GM18505 (cell line): ENCODE measurements around the gene CCNY.

Source experiments
- ATAC-seq: cut with Tn5 transposase; IDR thresholded peaks from one replicate; pipeline ENCODE4 v1.9.1; 2021; ENCODE audit not compliant: unreplicated experiment
- POLR2A ChIP-seq: IDR thresholded peaks from 4 replicates; pipeline ENCODE4 v1.6.1; 2011; ENCODE audit warnings: borderline replicate concordance; ENCODE audit not compliant: insufficient read depth, insufficient read length; ENCODE audit errors: extremely low read depth

Gene CCNY

DNA sequence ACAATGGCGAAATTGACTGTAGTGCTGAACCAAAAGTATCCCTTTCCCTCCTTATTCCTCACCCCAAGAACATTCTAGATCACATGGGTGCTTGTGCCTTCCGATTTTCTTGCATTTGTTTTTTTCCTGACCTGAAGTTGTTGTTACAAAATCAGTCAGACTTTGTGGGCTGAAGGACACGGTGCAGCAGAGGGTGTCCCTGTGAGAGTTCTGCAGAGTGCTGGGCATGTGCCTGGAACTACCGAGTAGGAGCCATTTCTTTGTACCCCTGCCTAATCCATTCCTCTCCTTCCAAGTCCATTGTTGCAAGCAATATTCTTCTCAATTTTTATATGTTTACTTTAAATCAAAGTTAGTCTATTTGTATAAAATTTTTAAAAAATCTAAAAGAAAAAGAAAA is 233.5 kb downstream of the CCNY start:
- no peak for TF ChIP-seq POLR2A
- no peak for ATAC-seq

DNA sequence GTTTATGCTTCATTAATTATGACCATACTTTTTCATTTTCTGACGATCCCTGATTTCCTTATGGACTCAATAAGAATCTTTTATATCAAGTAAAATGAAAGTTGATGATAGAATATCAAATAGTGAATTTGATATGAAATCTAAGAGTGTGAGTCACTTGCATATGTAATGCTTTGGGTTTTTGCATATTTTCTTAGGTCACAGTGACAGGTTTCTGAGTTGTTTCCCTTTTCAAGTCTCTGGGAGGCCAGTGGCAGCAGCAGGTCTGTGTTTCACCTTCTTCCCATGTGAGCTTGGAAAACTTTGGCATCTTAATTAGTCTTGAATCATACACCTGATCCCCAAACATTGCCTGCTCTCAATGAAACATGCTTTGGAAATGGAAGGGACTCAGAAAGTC is 234.1 kb downstream of the CCNY start:
- TF ChIP-seq POLR2A: no peak
- ATAC-seq: no peak

GRCh38 chr10:35572583-35572982 is 236.3 kb downstream of the CCNY start:
- no peak for TF ChIP-seq POLR2A
- no peak for ATAC-seq

GRCh38 chr10:35573796-35574195 is 237.5 kb downstream of the CCNY start:
- no peak for TF ChIP-seq POLR2A
- no peak for ATAC-seq

DNA sequence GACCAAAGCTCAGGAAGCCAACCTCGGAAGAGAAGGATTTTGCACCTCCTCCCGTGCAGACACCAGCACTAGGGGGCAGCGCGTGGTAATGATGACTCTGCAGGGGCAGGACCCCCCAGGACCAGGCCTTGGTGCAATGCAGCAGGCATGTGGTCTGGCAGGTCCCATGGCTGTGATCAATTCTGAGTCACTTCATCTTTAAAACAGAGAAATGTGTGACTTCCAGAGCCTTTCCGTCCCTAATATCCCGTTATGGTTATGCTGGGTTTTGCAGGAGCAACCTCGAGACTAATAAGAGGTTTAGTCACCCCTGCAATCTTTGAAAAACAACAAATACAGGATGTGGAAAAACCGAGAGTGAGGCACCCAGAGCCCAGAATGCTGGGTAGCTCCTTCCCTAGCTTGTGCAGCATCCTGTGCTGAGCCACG is 238.6 kb downstream of the CCNY start:
- no peak for ATAC-seq
- no peak for TF ChIP-seq POLR2A

- no peak for ATAC-seq
- TF ChIP-seq POLR2A: no peak
Observed at GRCh38 chr10:35575640-35576039, 239.3 kb downstream of the CCNY start.

DNA sequence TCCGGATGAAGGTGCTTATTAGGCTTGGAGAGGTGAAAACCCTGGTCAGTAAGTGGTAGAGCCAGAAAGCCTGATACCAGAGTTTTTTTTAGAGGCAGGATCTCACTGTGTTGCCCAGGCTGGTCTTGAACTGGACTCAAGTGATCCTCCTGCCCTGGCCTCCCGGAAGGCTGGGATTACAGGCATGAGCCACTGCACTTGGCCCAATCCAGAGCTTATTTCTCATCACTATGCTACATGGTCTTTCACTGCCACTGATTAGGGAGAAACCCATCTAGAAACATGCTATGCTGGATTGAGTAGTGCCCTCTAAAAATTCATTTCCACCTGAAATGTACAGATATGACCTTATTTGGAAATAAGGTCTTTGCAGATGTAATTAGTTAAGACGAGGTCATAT is 240.4 kb downstream of the CCNY start:
- ATAC-seq: no peak
- TF ChIP-seq POLR2A: no peak

DNA sequence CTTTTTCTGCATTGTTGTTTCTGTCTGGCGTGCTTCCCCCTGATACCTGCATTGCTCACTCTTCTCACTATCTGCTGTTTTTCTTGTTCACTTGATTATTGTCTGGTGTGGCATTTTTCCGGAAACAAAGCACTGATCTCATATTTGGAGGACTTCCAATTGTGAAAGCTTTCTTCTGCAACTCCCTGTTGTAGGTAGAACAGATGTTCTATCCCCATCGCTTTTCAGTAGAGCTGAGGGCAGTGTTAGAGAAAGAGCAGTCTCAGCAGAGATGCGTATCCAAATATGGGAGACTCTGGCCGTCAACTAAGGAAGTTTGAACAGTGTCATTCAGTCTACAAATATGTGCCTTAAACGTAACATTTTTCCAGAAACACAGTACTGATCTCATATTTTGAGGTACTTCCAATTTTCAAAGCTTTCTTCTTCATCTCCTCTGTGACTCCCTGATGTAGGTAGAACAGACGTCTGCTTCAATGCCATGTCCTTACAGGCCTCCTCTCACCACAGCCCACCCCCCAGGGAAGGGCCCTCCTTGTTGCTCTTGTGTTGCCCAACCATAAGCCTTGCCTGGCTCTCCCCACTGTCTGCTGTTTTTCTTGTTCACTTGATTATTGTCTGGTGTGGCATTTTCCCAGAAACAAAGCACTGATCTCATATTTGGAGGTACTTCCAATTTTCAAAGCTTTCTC is 241.8 kb downstream of the CCNY start:
- no peak for ATAC-seq
- no peak for TF ChIP-seq POLR2A

DNA sequence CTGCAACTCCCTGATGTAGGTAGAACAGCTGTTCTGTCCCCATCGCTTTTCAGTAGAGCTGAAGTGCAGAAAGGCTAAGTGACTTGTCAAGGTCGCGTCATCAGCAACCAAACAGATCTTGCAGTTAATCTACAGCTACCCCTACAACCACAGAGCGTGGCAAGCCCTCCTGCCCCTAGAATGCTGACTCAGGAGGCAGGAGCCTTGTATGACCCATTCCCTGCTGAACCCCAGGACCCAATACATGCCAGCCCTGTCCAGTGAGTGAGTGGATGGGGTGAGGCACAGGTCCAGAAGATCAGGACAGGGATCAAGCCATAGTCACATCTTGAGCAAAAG is 242.3 kb downstream of the CCNY start:
- ATAC-seq: no peak
- no peak for TF ChIP-seq POLR2A

- no peak for ATAC-seq
- no peak for TF ChIP-seq POLR2A
Observed at GRCh38 chr10:35579116-35579515, 242.8 kb downstream of the CCNY start.

GRCh38 chr10:35579726-35580422 is 243.6 kb downstream of the CCNY start:
- TF ChIP-seq POLR2A: no peak
- ATAC-seq: no peak

- no peak for TF ChIP-seq POLR2A
- no peak for ATAC-seq
Observed at GRCh38 chr10:35580423-35580770, 244.1 kb downstream of the CCNY start.

- TF ChIP-seq POLR2A: no peak
- no peak for ATAC-seq
Observed at GRCh38 chr10:35581655-35582054, 245.3 kb downstream of the CCNY start.

DNA sequence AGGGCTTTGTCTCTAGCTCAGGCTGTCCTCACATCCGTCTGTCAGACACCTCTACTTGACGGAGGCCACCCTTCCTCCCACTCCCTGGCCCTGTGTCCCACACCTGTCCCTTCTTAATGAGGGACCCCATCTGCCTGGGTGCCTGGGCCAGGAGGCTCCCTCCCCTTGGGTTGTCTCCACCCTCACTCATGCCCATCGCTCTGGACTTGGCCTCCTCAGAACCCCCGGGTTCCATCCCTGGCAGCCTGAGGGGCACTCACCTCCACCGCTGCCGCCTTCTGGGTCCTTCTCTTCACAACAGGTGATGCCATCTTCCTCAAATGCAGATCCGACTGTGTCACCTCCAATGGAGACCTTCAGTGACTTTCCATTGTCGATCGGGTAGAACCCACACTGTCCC is 248.6 kb downstream of the CCNY start:
- TF ChIP-seq POLR2A: no peak
- no peak for ATAC-seq

- no peak for ATAC-seq
- no peak for TF ChIP-seq POLR2A
Observed at GRCh38 chr10:35585356-35585755, 249.0 kb downstream of the CCNY start.

- TF ChIP-seq POLR2A: no peak
- no peak for ATAC-seq
Observed at GRCh38 chr10:35585903-35586535, 249.7 kb downstream of the CCNY start.
